DMS53 treated with DMSO at 0.1 percent for 48 hours (cell line): Measurements from ENCODE around the gene MIS12.

Experiments used
- DNase-seq: peaks from one replicate; lab custom pipeline; 2025; ENCODE audit not compliant: unreplicated experiment; lab: John Stamatoyannopoulos, UW

Gene MIS12

GRCh38 chr17:5499476-5500231, 13.3 kb downstream of the MIS12 start:
- no peak for DNase-seq

GRCh38 chr17:5500247-5500588, 13.9 kb downstream of the MIS12 start:
- DNase-seq: no peak

GRCh38 chr17:5500589-5501391, 14.4 kb downstream of the MIS12 start:
- peak; percentile 8 for DNase-seq

GRCh38 chr17:5501685-5502084, 15.3 kb downstream of the MIS12 start:
- DNase-seq: no peak

- no peak for DNase-seq
Observed at GRCh38 chr17:5502552-5502951, 16.2 kb downstream of the MIS12 start.

- DNase-seq: no peak
Observed at GRCh38 chr17:5506307-5506706, 19.9 kb downstream of the MIS12 start.

GRCh38 chr17:5508810-5509209, 22.4 kb downstream of the MIS12 start:
- peak; percentile 9 for DNase-seq

- DNase-seq: no peak
Observed at GRCh38 chr17:5509482-5509881, 23.1 kb downstream of the MIS12 start.

GRCh38 chr17:5510771-5511170, 24.4 kb downstream of the MIS12 start:
- no peak for DNase-seq

GRCh38 chr17:5511401-5512225, 25.2 kb downstream of the MIS12 start:
- no peak for DNase-seq

- no peak for DNase-seq
Observed at GRCh38 chr17:5513628-5514027, 27.3 kb downstream of the MIS12 start.

- DNase-seq: no peak
Observed at GRCh38 chr17:5514976-5515375, 28.6 kb downstream of the MIS12 start.

- no peak for DNase-seq
Observed at GRCh38 chr17:5516060-5516792, 29.9 kb downstream of the MIS12 start.

GRCh38 chr17:5522476-5522875, 36.1 kb downstream of the MIS12 start:
- no peak for DNase-seq

GRCh38 chr17:5523249-5523648, 36.9 kb downstream of the MIS12 start:
- no peak for DNase-seq

GRCh38 chr17:5526821-5527598, 40.6 kb downstream of the MIS12 start:
- peak; percentile 26 for DNase-seq

- DNase-seq: no peak
Observed at GRCh38 chr17:5527601-5528250, 41.4 kb downstream of the MIS12 start.

- no peak for DNase-seq
Observed at GRCh38 chr17:5530265-5531084, 44.1 kb downstream of the MIS12 start.

- no peak for DNase-seq
Observed at GRCh38 chr17:5531085-5531418, 44.7 kb downstream of the MIS12 start.
